GM19025 (cell line): ENCODE measurements around the gene ATP11A.

ENCODE experiments used
- ATAC-seq: cut with Tn5 transposase; IDR thresholded peaks from one replicate; pipeline ENCODE4 v1.9.1; 2021; ENCODE audit warnings: mild to moderate bottlenecking, low read depth, moderate library complexity; ENCODE audit not compliant: unreplicated experiment

The ATP11A gene

GRCh38 chr13:112690283-112690929 is 568 bp downstream of the ATP11A start:
- ATAC-seq: peak; percentile 32

GRCh38 chr13:112692104-112692503 is 2.3 kb downstream of the ATP11A start:
- ATAC-seq: no peak

DNA sequence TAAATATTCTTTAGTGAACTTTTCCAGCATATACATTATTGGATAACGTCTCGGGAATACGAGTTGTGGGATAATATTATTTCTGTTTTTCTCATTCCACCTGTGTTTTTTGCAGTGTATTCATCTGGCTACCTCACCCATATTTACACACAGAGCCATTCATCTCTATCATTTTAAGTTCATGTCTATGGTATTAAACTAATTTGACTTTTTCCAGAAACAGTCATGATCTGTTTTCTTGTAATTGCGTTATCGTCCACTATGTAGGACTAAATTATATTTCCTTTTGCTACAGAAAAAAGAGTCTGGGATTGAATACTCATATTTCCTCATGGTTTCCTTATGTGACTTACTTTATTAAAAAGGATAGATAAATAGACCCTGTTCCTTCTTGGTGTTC is 2.7 kb downstream of the ATP11A start:
- ATAC-seq: no peak

GRCh38 chr13:112693831-112694497 is 4.1 kb downstream of the ATP11A start:
- no peak for ATAC-seq

DNA sequence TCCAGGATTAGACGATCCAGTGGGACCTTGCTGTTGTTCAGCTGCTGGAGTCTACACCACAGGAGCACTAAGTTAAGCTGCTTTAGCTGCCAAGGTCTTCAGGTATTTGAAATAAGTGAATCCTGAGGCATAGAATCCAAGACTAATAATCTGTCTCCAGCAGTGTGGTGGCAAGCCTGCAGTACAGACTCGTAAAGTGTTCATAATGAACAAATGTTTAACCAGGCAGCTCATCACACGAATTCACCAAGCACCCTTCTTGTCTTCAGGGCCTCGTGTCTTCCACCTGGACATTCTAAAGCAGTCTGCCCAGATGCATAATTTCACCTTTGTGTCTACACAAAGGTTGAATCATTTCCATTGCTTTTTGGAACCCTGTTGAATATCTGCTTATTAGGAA is 5.3 kb downstream of the ATP11A start:
- ATAC-seq: no peak

- ATAC-seq: no peak
Measured at GRCh38 chr13:112696001-112696868, 6.4 kb downstream of the ATP11A start.

- no peak for ATAC-seq
Measured at GRCh38 chr13:112696869-112697465, 7.1 kb downstream of the ATP11A start.

- ATAC-seq: no peak
Measured at GRCh38 chr13:112697756-112698655, 8.2 kb downstream of the ATP11A start.

- ATAC-seq: no peak
Measured at GRCh38 chr13:112699322-112699918, 9.6 kb downstream of the ATP11A start.

GRCh38 chr13:112700291-112701060 is 10.6 kb downstream of the ATP11A start:
- no peak for ATAC-seq

- ATAC-seq: no peak
Measured at GRCh38 chr13:112702341-112702985, 12.6 kb downstream of the ATP11A start.

DNA sequence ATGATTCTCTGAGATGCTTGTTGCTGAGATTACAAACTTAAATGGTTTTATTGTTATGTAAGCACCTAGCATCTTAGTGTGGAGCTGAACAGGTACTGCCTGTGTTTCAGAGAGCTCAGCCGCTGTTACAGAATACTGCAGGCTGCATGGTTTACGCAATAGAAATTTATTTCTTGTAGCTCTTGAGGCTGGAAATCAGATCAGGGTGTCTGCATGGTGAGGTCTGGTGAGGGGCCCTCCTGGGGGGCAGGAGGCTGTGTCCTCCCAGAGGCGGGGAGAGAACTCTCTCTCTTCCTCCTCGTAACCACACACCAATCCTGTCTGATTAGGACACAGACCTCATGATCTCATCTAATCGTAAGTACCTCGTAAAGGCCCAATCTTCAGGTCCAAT is 13.1 kb downstream of the ATP11A start:
- ATAC-seq: no peak

DNA sequence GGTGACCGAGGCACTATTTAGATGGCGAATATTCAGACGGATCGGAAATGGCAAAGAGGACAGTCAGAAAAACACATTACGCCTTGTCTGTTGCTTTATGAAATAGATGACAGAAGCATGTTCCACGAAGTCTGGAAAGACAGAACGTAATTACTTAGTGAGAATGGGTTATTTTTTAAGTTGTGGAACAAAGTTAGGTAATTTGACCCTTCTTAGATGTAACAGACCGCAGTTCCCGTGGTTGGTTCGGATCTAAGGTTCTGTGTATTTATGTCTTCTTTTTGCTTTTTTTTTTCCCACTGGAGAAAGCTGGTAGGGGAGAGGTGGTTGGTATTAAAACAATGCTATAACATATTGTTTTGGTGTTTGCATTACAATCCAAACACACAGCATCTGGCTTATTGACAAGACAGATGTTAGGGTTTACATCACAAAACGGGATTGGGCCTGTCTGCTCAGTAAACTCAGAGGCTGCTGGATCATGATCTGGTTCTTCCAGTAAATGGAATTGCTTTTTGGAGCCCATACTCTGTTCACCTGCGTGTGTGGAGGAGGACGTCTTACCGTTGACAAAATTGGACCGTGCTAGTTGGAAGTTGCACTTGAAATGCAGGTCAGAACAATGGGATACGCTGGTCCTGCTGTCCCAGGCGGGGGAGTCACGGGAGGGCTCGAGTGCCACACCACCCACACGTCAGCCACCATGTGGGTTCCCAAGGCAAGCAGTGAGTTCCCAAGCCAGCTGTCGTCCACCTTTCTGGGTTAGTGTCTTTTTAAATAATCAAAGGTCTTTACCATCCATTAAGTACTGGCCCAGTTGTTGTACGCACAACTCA is 13.8 kb downstream of the ATP11A start:
- ATAC-seq: no peak

DNA sequence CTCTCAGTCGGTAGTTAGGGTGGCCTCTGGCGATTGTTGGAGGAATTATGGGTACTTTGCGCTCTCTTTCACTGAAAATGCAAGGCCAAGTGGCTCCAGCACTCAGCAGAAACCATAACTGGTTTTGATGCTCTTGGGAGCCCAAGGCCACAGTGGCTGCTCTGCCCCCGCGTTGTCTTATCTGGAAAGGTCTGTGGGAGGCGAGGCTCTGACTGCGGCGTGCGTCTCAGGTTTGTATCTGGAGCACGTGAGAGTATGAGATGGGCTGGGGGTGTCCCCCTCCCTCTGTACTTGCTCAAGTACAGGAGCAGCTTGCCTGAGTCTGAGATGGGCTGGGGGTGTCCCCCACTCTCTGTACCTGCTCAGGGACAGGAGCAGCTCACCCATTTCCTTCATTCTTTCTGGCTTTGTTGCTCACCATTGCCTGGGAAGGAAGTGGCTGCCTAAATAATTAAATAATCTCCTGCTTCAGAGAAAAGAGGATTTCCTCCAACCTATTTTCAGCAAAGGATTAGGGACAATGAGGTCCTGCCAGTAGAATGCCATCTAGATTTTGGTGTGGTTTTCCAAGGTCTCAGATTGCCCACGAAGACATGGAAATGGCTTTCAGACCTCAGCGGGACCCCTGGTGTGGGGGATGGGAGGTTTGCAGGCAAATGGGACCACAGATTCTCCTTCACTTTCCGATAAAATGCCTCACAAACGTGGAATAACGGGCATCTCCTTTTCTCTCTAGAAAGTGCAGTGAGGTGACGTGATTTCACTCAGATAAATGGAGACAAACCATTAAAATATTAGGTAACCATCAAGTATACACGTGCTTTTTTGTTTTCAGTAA is 14.7 kb downstream of the ATP11A start:
- no peak for ATAC-seq

DNA sequence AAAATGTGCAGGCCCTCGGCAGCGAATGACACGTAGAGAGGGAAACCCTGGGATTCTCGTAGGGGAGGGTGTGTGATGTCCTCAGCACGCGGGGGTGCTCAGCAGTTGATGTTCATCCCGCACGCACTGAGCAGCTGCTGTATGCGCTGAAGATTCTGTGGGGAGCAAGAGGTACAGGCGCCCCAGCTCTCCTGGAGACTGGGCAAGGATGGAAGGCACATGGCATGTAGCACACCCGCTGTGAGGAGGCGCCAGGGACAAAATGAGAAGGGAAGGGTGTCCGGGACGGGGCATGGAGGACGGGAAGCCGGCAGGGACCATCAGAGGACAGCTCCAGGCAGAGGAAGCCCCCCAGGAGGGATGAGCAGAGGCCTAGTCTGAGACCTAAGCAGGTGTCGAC is 15.4 kb downstream of the ATP11A start:
- no peak for ATAC-seq

DNA sequence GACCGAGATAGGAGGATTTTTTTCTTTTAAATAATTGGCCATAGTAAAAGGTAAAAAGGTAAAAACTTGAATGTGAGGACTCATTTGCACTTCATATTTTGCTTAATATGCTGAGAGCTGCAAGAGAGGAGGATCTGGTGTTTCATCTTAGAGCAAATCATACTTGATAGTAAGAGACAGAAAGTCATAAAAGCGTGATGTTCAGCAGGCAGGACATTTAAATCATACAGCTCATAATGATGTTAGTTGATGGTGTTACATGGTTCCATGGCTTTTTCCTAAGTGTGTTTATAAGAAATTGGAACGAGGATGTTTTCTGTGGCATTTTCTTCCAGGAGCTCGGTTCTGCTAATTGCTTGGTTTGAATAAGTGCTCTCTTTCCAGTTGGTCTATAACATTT is 16.3 kb downstream of the ATP11A start:
- ATAC-seq: no peak
